KG1 (cell line): ENCODE measurements around the gene RPL10.

Source experiments
- DNase-seq: peaks from one replicate; lab custom pipeline; 2025; lab: John Stamatoyannopoulos, UW

RPL10 gene

GRCh38 chrX:154449618-154450017, 51.4 kb downstream of the RPL10 start:
- DNase-seq = no peak

GRCh38 chrX:154450312-154450711, 52.1 kb downstream of the RPL10 start:
- no peak for DNase-seq
